GM23248 (cell line): ENCODE data around the gene UMODL1. TPM values are rescaled to one million over a fixed set of nuclear protein-coding genes. Genes with fewer than 3 reads are reported as not detected.

ENCODE experiments used
- DNase-seq: peaks from one replicate; pipeline ENCODE4 v3.0.0-alpha.2; 2015
- H2AFZ ChIP-seq: fragments of 200-600 bp; sonication (generic); 2 replicates; pipeline ENCODE4 v1.6.1; 2016; ENCODE audit warnings: antibody characterized with exemption
- H3F3A ChIP-seq: fragments of 200-600 bp; sonication (generic); 2 replicates; pipeline ENCODE4 v1.6.1; 2016; ENCODE audit warnings: mild to moderate bottlenecking, antibody characterized with exemption, mixed run types; ENCODE audit not compliant: insufficient read depth
- H3K27ac ChIP-seq: fragments of 200-600 bp; sonication (generic); 2 replicates; pipeline ENCODE4 v1.5.1; 2016; ENCODE audit warnings: mild to moderate bottlenecking
- H3K27me3 ChIP-seq: fragments of 200-600 bp; sonication (generic); replicated peaks from 2 replicates; pipeline ENCODE4 v1.6.1; 2016; ENCODE audit warnings: mild to moderate bottlenecking; ENCODE audit not compliant: insufficient read depth
- H3K36me3 ChIP-seq: fragments of 200-600 bp; sonication (generic); 2 replicates; pipeline ENCODE4 v1.6.1; 2016; ENCODE audit warnings: low read depth, mild to moderate bottlenecking
- H3K4me1 ChIP-seq: fragments of 200-600 bp; sonication (generic); 2 replicates; pipeline ENCODE4 v1.6.1; 2016; ENCODE audit warnings: mild to moderate bottlenecking; ENCODE audit not compliant: insufficient read depth
- H3K4me2 ChIP-seq: fragments of 200-600 bp; sonication (generic); one replicate; pipeline ENCODE4 v1.6.1; 2016; ENCODE audit warnings: mild to moderate bottlenecking; ENCODE audit not compliant: unreplicated experiment
- H3K4me3 ChIP-seq: fragments of 200-600 bp; sonication (generic); 2 replicates; pipeline ENCODE4 v1.5.1; 2016; ENCODE audit warnings: mild to moderate bottlenecking
- H3K79me2 ChIP-seq: fragments of 200-600 bp; sonication (generic); 2 replicates; pipeline ENCODE4 v1.6.1; 2016; ENCODE audit warnings: mild to moderate bottlenecking; ENCODE audit not compliant: insufficient read depth
- H3K9ac ChIP-seq: fragments of 200-600 bp; sonication (generic); 2 replicates; pipeline ENCODE4 v1.6.1; 2016; ENCODE audit warnings: mild to moderate bottlenecking
- H3K9me2 ChIP-seq: fragments of 200-600 bp; sonication (generic); 2 replicates; pipeline ENCODE4 v1.6.1; 2016; ENCODE audit warnings: mixed run types, mild to moderate bottlenecking, moderate library complexity; ENCODE audit not compliant: insufficient read depth
- H3K9me3 ChIP-seq: fragments of 200-600 bp; sonication (generic); one replicate; pipeline ENCODE4 v1.6.1; 2017; ENCODE audit warnings: low read depth
- H4K20me1 ChIP-seq: fragments of 200-600 bp; sonication (generic); 2 replicates; pipeline ENCODE4 v1.6.0; 2016; ENCODE audit not compliant: insufficient read depth
- EZH2 ChIP-seq: fragments of 200-600 bp; sonication (generic); IDR thresholded peaks from 2 replicates; pipeline ENCODE4 v1.6.1; 2018; ENCODE audit warnings: antibody characterized with exemption, mild to moderate bottlenecking; ENCODE audit not compliant: insufficient read depth, poor library complexity, severe bottlenecking
- EZH2phosphoT487 ChIP-seq: fragments of 200-600 bp; sonication (generic); IDR thresholded peaks from 2 replicates; pipeline ENCODE4 v1.6.1; 2018; ENCODE audit warnings: antibody characterized with exemption, moderate library complexity, mild to moderate bottlenecking, low read depth; ENCODE audit not compliant: insufficient read depth
- WGBS, 2 experiments: methylation state at CpG; one replicate each; pipeline ENCODE4 v1.1.6; 2015 to 2017; ENCODE audit warnings: low lambda C conversion rate in 2 of 2, low coverage in 1 of 2; ENCODE audit errors: missing lambda C conversion rate in 2 of 2; 5-methylcytosine and 5-hydroxymethylcytosine counted together
- in situ Hi-C: fragments of 300-500 bp; cut with MboI; formaldehyde crosslinking; loops from 2 replicates; pipeline ENCODE4 v1.15.0; 2020
- polyA plus RNA-seq: library from polyadenylated mRNA; unstranded; fragments of >200 nt; fragmentation: Nextera tagmentation; extraction: Ambion mirVana; gene quantifications from 2 replicates; pipeline ENCODE4 v1.2.1, GENCODE V29; 2016
- total RNA-seq: library from RNA; depleted of rRNA; stranded (reverse); fragments of >200 nt; shearing (Covaris generic); gene quantifications from 2 replicates; pipeline ENCODE4 v1.2.3, GENCODE V29; 2014

The UMODL1 gene
- total and polyA plus RNA-seq, 2 experiments from 2014 or later, result not detected

- no peak overlapping the region for H3K4me3 ChIP-seq
- H2AFZ ChIP-seq, result no peak overlapping the region
- in situ Hi-C loops, result loop anchor here (25.0 kb wide), 1 partner anchor 643 kb away; no protein-coding TSS in a partner anchor
- DNase-seq, result no peak
- no peaks in the 10 kb centered on the region for H4K20me1 ChIP-seq
- H3K9me3 ChIP-seq, result no peaks in the 10 kb centered on the region
- H3F3A ChIP-seq, result no peaks in the 10 kb centered on the region
- H3K9ac ChIP-seq, result no peak overlapping the region
- H3K27me3 ChIP-seq, result peaks cover 8% of the 10 kb centered on the region; the same call in 1 of the 2 replicates
- H3K4me1 ChIP-seq, result no peaks in the 10 kb centered on the region
- H3K4me2 ChIP-seq, result no peak overlapping the region
- no peak overlapping the region for H3K27ac ChIP-seq
- TF ChIP-seq EZH2, result no peak
- TF ChIP-seq EZH2phosphoT487, result no peak
- H3K79me2 ChIP-seq, result no peaks in the 10 kb centered on the region
- H3K9me2 ChIP-seq, result no peaks in the 10 kb centered on the region
- no peaks in the 10 kb centered on the region for H3K36me3 ChIP-seq
These were observed 98.6 kb downstream of the UMODL1 start for GRCh38 chr21:42169758-42170157.

DNA sequence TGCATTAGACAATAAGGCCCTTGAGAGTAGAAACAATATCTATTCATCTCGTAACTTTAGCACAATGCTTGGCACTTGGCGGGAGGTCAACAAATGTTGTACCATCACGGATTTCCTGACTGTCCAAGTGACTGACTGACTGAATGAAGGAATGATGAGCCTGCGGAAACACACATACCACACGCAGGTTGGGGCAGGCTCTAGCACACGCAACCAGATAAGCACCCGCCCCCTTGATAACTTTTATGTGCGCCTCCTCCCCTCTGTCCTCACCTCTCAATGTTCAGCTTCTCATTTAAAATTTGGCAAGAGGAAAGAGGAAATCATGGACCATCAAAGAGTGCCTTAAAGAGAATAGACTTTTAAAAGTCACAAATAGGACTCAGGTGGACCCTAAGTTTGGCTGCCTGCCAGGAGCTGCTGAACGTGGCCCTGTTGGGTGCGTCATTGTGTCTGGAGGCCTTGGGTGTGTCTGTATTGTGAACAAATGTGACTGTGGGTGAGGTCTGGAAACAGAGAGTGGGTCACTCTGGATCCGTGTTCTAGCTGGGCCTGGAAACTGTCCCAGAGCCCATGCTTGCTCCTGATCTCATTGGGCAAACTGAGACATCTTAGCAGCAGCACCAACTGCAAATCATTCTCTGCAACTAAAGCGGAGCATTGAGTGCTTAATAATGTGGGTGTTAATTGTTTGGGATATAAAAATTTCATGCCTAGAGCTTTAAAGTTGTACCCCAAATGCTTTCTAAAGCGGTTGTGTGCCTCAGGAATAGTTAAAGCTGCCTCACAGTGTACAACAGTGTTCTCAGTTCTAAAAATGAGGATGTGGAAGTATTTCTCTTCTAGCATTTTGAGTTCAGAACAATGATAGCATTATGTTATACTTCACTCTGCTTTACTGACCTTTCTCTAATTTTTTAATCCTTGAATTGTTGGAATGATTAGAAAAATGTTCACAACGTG, 100.3 kb downstream of the UMODL1 start:
- no peak overlapping the region for H2AFZ ChIP-seq
- in situ Hi-C loops, result loop anchor here (25.0 kb wide), 1 partner anchor 641 kb away; no protein-coding TSS in a partner anchor
- H3K27me3 ChIP-seq, result peaks cover 8% of the 10 kb centered on the region; the same call in 1 of the 2 replicates
- no peaks in the 10 kb centered on the region for H3K9me2 ChIP-seq
- H3K4me2 ChIP-seq, result no peak overlapping the region
- no peak for TF ChIP-seq EZH2phosphoT487
- no peak for TF ChIP-seq EZH2
- no peaks in the 10 kb centered on the region for H3K4me1 ChIP-seq
- no peak overlapping the region for H3K27ac ChIP-seq
- H3F3A ChIP-seq, result no peaks in the 10 kb centered on the region
- no peaks in the 10 kb centered on the region for H4K20me1 ChIP-seq
- peak; percentile 30 for DNase-seq
- no peaks in the 10 kb centered on the region for H3K36me3 ChIP-seq
- no peak overlapping the region for H3K4me3 ChIP-seq
- H3K9ac ChIP-seq, result no peak overlapping the region
- no peaks in the 10 kb centered on the region for H3K9me3 ChIP-seq
- no peaks in the 10 kb centered on the region for H3K79me2 ChIP-seq
- 45 to 46% methylated on average over 14 of the region's 14 CpGs for whole genome bisulfite sequencing, 2 experiments

GRCh38 chr21:42172596-42173483, 101.7 kb downstream of the UMODL1 start:
- Histone ChIP-seq H3K4me1 (no peaks in the 10 kb centered on the region), H3K9me3 (no peaks in the 10 kb centered on the region), H3K9me2 (no peaks in the 10 kb centered on the region), H3K27ac (no peak overlapping the region), H3F3A (no peaks in the 10 kb centered on the region), H3K79me2 (no peaks in the 10 kb centered on the region), H3K36me3 (no peaks in the 10 kb centered on the region), H3K4me2 (no peak overlapping the region), H3K27me3 (peaks cover 15% of the 10 kb centered on the region), H2AFZ (no peak overlapping the region), H3K9ac (no peak overlapping the region), H3K4me3 (no peak overlapping the region), H4K20me1 (no peaks in the 10 kb centered on the region)
- in situ Hi-C loops, result loop anchor here (25.0 kb wide), 1 partner anchor 639 kb away; no protein-coding TSS in a partner anchor
- TF ChIP-seq EZH2phosphoT487 (no peak), EZH2 (no peak)
- WGBS, 2 experiments, result 73 to 76% methylated on average over 40 of the region's 40 CpGs
- no peak for DNase-seq

- Histone ChIP-seq H4K20me1 (no peaks in the 10 kb centered on the region), H3K27me3 (peaks cover 17% of the 10 kb centered on the region), H3K79me2 (no peaks in the 10 kb centered on the region), H3K9me2 (no peaks in the 10 kb centered on the region), H3K9ac (no peak overlapping the region), H3K36me3 (no peaks in the 10 kb centered on the region), H3K4me2 (no peak overlapping the region), H3K27ac (no peak overlapping the region), H3K4me1 (no peaks in the 10 kb centered on the region), H3K9me3 (no peaks in the 10 kb centered on the region), H3K4me3 (no peak overlapping the region), H2AFZ (no peak overlapping the region), H3F3A (no peaks in the 10 kb centered on the region)
- in situ Hi-C loops, result loop anchor here (25.0 kb wide), 1 partner anchor 638 kb away; no protein-coding TSS in a partner anchor
- WGBS, 2 experiments, result 39 to 59% methylated on average over 4 of the region's 4 CpGs
- no peak for DNase-seq
- TF ChIP-seq EZH2phosphoT487 (no peak), EZH2 (no peak)
These were observed 103.1 kb downstream of the UMODL1 start for GRCh38 chr21:42174173-42174572.
